Fibroblast of skin of left quadriceps (primary cell): ENCODE results near the gene TPX2.
"Not testable (repeated sequence)": the region's sequence is repeated elsewhere in the genome, so short reads cannot be mapped to it uniquely, and the experiment has no call there.

Experiments used
- DNase-seq, 2 experiments: peaks; one replicate each; pipeline ENCODE4 v3.0.0-alpha.2; 2013; ENCODE audit warnings: low read depth in 2 of 2

The TPX2 gene

GRCh38 chr20:31719644-31720485 lies 19.2 kb upstream of the TPX2 start:
- no peak for DNase-seq

GRCh38 chr20:31720486-31721407 lies 18.3 kb upstream of the TPX2 start:
- DNase-seq, result no peak

- DNase-seq, result no peak
These were observed 17.5 kb upstream of the TPX2 start for GRCh38 chr20:31721408-31722256.

- DNase-seq, result peak; percentile 62 to 71
These were observed 16.6 kb upstream of the TPX2 start, which contains the start of gene BCL2L1 for GRCh38 chr20:31722257-31723068. Gene BCL2L1, minus strand, starts transcription at chr20:31722868. Its CDS starts 650 bp downstream, at chr20:31722218.

- DNase-seq, result no peak
These were observed 16.1 kb upstream of the TPX2 start for GRCh38 chr20:31723069-31723318.

- DNase-seq, result peak; percentile 97 to 98
These were observed 15.6 kb upstream of the TPX2 start for GRCh38 chr20:31723319-31724078.

GRCh38 chr20:31731321-31731717 lies 7.8 kb upstream of the TPX2 start:
- no peak for DNase-seq

- DNase-seq, result no peak
These were observed 474 bp downstream of the TPX2 start for GRCh38 chr20:31739550-31739977.

- DNase-seq, result no peak
These were observed 1.1 kb downstream of the TPX2 start for GRCh38 chr20:31740208-31740607.

- no peak for DNase-seq
These were observed 1.7 kb downstream of the TPX2 start for GRCh38 chr20:31740656-31741323.

- DNase-seq, result no peak
These were observed 7.2 kb downstream of the TPX2 start for GRCh38 chr20:31746068-31746878.

GRCh38 chr20:31747028-31747427 lies 7.9 kb downstream of the TPX2 start:
- DNase-seq, result not testable (repeated sequence)

GRCh38 chr20:31747640-31748039 lies 8.6 kb downstream of the TPX2 start:
- DNase-seq, result peak; percentile 40 to 45

GRCh38 chr20:31749223-31749622 lies 10.1 kb downstream of the TPX2 start:
- no peak for DNase-seq

- peak; percentile 83 to 86 for DNase-seq
These were observed 12.0 kb downstream of the TPX2 start for GRCh38 chr20:31751126-31751525.

- DNase-seq, result no peak
These were observed 18.2 kb downstream of the TPX2 start for GRCh38 chr20:31757254-31757653.

- no peak for DNase-seq
These were observed 19.4 kb downstream of the TPX2 start for GRCh38 chr20:31758521-31758920.

GRCh38 chr20:31758991-31759390 lies 19.9 kb downstream of the TPX2 start:
- DNase-seq, result no peak
